HAP-1 (cell line): ENCODE measurements around the gene ARPC2.

Experiments used
- DNase-seq, 2 experiments: peaks; one replicate each; pipeline ENCODE4 v3.0.0-alpha.2; 2016 to 2020; ENCODE audit warnings: low spot score in 2 of 2
- H3K27me3 ChIP-seq: fragments of 250-450 bp; sonication (Bioruptor Pico); 2 replicates; pipeline ENCODE4 v1.5.1; 2020; ENCODE audit warnings: low read depth, mild to moderate bottlenecking, moderate library complexity
- H3K36me3 ChIP-seq: fragments of 250-450 bp; sonication (Bioruptor Pico); replicated peaks from 2 replicates; pipeline ENCODE4 v1.5.1; 2020; ENCODE audit warnings: mild to moderate bottlenecking
- H3K4me1 ChIP-seq: fragments of 250-450 bp; sonication (Bioruptor Pico); 2 replicates; pipeline ENCODE4 v1.5.1; 2020; ENCODE audit warnings: mild to moderate bottlenecking
- H3K4me3 ChIP-seq: fragments of 250-450 bp; sonication (Bioruptor Pico); 2 replicates; pipeline ENCODE4 v1.5.1; 2020; ENCODE audit warnings: mild to moderate bottlenecking, moderate library complexity
- H3K9me3 ChIP-seq: fragments of 250-450 bp; sonication (Bioruptor Pico); 2 replicates; pipeline ENCODE4 v1.5.1; 2020; ENCODE audit warnings: mild to moderate bottlenecking, moderate library complexity
- in situ Hi-C: fragments of 300-500 bp; cut with MboI; formaldehyde crosslinking; loops from 3 replicates; pipeline ENCODE4 v1.14.3; 2020; ENCODE audit warnings: low sequenced_read_pairs, inconsistent platforms, mixed read lengths

ARPC2 gene

GRCh38 chr2:218285604-218286003, 68.6 kb downstream of the ARPC2 start:
- peaks cover 14% of the 10 kb centered on the region for H3K4me1 ChIP-seq
- DNase-seq, result no peak
- in situ Hi-C loops, result loop anchor here (25.0 kb wide), 1 partner anchor 377 kb away; the partner anchor contains the start of genes BCS1L, RNF25, STK36 and ZNF142

GRCh38 chr2:218286570-218287459, 69.8 kb downstream of the ARPC2 start:
- in situ Hi-C loops, result loop anchor here (25.0 kb wide), 1 partner anchor 375 kb away; the partner anchor contains the start of genes BCS1L, RNF25, STK36 and ZNF142
- H3K9me3 ChIP-seq, result no peaks in the 10 kb centered on the region
- H3K27me3 ChIP-seq, result no peaks in the 10 kb centered on the region
- no peaks in the 10 kb centered on the region for H3K36me3 ChIP-seq
- DNase-seq, result peak; percentile 66 to 86
- no peak overlapping the region for H3K4me3 ChIP-seq
- peaks cover 14% of the 10 kb centered on the region for H3K4me1 ChIP-seq

More at GRCh38 chr2:218285604-218286003, 68.6 kb downstream of the ARPC2 start:
- Histone ChIP-seq H3K9me3 (no peaks in the 10 kb centered on the region), H3K27me3 (no peaks in the 10 kb centered on the region), H3K36me3 (peaks cover 4% of the 10 kb centered on the region; the same call in 1 of the 2 replicates), H3K4me3 (no peak overlapping the region)

GRCh38 chr2:218289639-218290315, 72.8 kb downstream of the ARPC2 start:
- no peaks in the 10 kb centered on the region for H3K9me3 ChIP-seq
- no peaks in the 10 kb centered on the region for H3K36me3 ChIP-seq
- H3K27me3 ChIP-seq, result no peaks in the 10 kb centered on the region
- in situ Hi-C loops, result loop anchor here (25.0 kb wide), 1 partner anchor 373 kb away; the partner anchor contains the start of genes BCS1L, RNF25, STK36 and ZNF142
- H3K4me1 ChIP-seq, result peaks cover 24% of the 10 kb centered on the region
- DNase-seq, result peak in 1 of 2 experiments; percentile 7
- no peak overlapping the region for H3K4me3 ChIP-seq

GRCh38 chr2:218290316-218291261, 73.6 kb downstream of the ARPC2 start:
- Histone ChIP-seq H3K4me3 (no peak overlapping the region), H3K9me3 (no peaks in the 10 kb centered on the region), H3K36me3 (no peaks in the 10 kb centered on the region), H3K27me3 (no peaks in the 10 kb centered on the region), H3K4me1 (peaks cover 25% of the 10 kb centered on the region)
- in situ Hi-C loops, result loop anchor here (25.0 kb wide), 1 partner anchor 372 kb away; the partner anchor contains the start of genes BCS1L, RNF25, STK36 and ZNF142
- DNase-seq, result no peak

- in situ Hi-C loops, result loop anchor here (25.0 kb wide), 1 partner anchor 371 kb away; the partner anchor contains the start of genes BCS1L, RNF25, STK36 and ZNF142
- DNase-seq, result no peak
- Histone ChIP-seq H3K9me3 (no peaks in the 10 kb centered on the region), H3K27me3 (no peaks in the 10 kb centered on the region), H3K36me3 (no peaks in the 10 kb centered on the region), H3K4me1 (peaks cover 25% of the 10 kb centered on the region), H3K4me3 (peak overlapping the region; percentile 71)
Observed at GRCh38 chr2:218291318-218292047, 74.5 kb downstream of the ARPC2 start.

- Histone ChIP-seq H3K4me1 (peaks cover 20% of the 10 kb centered on the region), H3K27me3 (no peaks in the 10 kb centered on the region), H3K36me3 (no peaks in the 10 kb centered on the region), H3K9me3 (no peaks in the 10 kb centered on the region), H3K4me3 (peak within 1 kb of the TSS; percentile 71)
- in situ Hi-C loops, result loop anchor here (25.0 kb wide), 1 partner anchor 370 kb away; the partner anchor contains the start of genes BCS1L, RNF25, STK36 and ZNF142
- peak; percentile 68 to 81 for DNase-seq
Observed at GRCh38 chr2:218292048-218293014, 75.3 kb downstream of the ARPC2 start, which contains the start of gene TMBIM1. TSS of gene TMBIM1 (minus strand) at chr2:218292503. CDS start at chr2:218282141, 10,362 bp downstream.

GRCh38 chr2:218293715-218294429, 76.9 kb downstream of the ARPC2 start:
- DNase-seq, result no peak
- peaks cover 18% of the 10 kb centered on the region for H3K4me1 ChIP-seq
- no peaks in the 10 kb centered on the region for H3K36me3 ChIP-seq
- in situ Hi-C loops, result loop anchor here (25.0 kb wide), 1 partner anchor 368 kb away; the partner anchor contains the start of genes BCS1L, RNF25, STK36 and ZNF142
- no peaks in the 10 kb centered on the region for H3K9me3 ChIP-seq
- H3K27me3 ChIP-seq, result no peaks in the 10 kb centered on the region
- no peak overlapping the region for H3K4me3 ChIP-seq

- in situ Hi-C loops, result loop anchor here (25.0 kb wide), 1 partner anchor 368 kb away; the partner anchor contains the start of genes BCS1L, RNF25, STK36 and ZNF142
- Histone ChIP-seq H3K9me3 (no peaks in the 10 kb centered on the region), H3K4me3 (no peak overlapping the region), H3K36me3 (no peaks in the 10 kb centered on the region), H3K4me1 (peaks cover 18% of the 10 kb centered on the region), H3K27me3 (no peaks in the 10 kb centered on the region)
- no peak for DNase-seq
Observed at GRCh38 chr2:218294430-218295022, 77.5 kb downstream of the ARPC2 start.

GRCh38 chr2:218295029-218295428, 78.0 kb downstream of the ARPC2 start:
- in situ Hi-C loops, result loop anchor here (25.0 kb wide), 1 partner anchor 367 kb away; the partner anchor contains the start of genes BCS1L, RNF25, STK36 and ZNF142
- H3K36me3 ChIP-seq, result no peaks in the 10 kb centered on the region
- H3K4me3 ChIP-seq, result no peak overlapping the region
- no peak for DNase-seq
- H3K4me1 ChIP-seq, result peaks cover 15% of the 10 kb centered on the region
- no peaks in the 10 kb centered on the region for H3K27me3 ChIP-seq
- H3K9me3 ChIP-seq, result no peaks in the 10 kb centered on the region

- Histone ChIP-seq H3K4me1 (peaks cover 11% of the 10 kb centered on the region), H3K9me3 (no peaks in the 10 kb centered on the region), H3K27me3 (no peaks in the 10 kb centered on the region), H3K4me3 (no peak overlapping the region), H3K36me3 (no peaks in the 10 kb centered on the region)
- no peak for DNase-seq
- in situ Hi-C loops, result loop anchor here (25.0 kb wide), 1 partner anchor 366 kb away; the partner anchor contains the start of genes BCS1L, RNF25, STK36 and ZNF142
Observed at GRCh38 chr2:218296200-218296599, 79.2 kb downstream of the ARPC2 start.
